GM12874 (cell line): ENCODE measurements around the gene PRKCE.

ENCODE experiments used
- CTCF ChIP-seq: IDR thresholded peaks from 2 replicates; pipeline ENCODE4 v1.5.1; 2011; ENCODE audit warnings: low read depth, mild to moderate bottlenecking, control low read depth, low read length, moderate library complexity; ENCODE audit not compliant: insufficient read depth

The PRKCE gene

GRCh38 chr2:45634223-45634622, 17.3 kb upstream of the PRKCE start:
- TF ChIP-seq CTCF = no peak

GRCh38 chr2:45636008-45636407, 15.5 kb upstream of the PRKCE start:
- TF ChIP-seq CTCF = no peak

GRCh38 chr2:45637440-45637839, 14.0 kb upstream of the PRKCE start:
- TF ChIP-seq CTCF = no peak

- TF ChIP-seq CTCF = no peak
These were observed 10.9 kb upstream of the PRKCE start for GRCh38 chr2:45640576-45640975.

GRCh38 chr2:45643095-45643494, 8.4 kb upstream of the PRKCE start:
- TF ChIP-seq CTCF = no peak

- TF ChIP-seq CTCF = peak; percentile 94
These were observed 7.6 kb upstream of the PRKCE start for GRCh38 chr2:45643543-45644542.

GRCh38 chr2:45646289-45646688, 5.2 kb upstream of the PRKCE start:
- TF ChIP-seq CTCF = no peak
